Measurements from ENCODE around the gene CHST12.

DNA sequence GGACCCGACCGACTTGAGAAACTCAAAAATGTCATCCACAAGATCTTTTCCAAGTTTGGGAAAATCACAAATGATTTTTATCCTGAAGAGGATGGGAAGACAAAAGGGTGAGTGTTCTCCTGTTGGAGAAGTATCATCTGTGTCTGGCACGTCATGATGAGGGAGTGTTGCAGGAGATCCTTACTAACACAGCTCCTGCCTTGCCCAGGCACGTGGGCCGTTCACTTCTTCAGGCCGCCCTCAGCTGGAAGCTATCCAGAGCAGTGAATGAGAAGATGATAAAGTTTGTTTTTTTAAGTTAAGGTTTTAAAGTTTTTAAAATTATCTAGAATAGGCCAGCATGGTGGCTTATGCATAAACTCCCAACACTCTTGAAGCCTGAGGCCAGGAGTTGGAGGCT is 42.6 kb upstream of the CHST12 start:
- no peak for TF ChIP-seq POLR2A (IDR thresholded peaks at IDR 0.05; ENCODE audit: low read depth, low read length)
- TF ChIP-seq, protein P1, sequence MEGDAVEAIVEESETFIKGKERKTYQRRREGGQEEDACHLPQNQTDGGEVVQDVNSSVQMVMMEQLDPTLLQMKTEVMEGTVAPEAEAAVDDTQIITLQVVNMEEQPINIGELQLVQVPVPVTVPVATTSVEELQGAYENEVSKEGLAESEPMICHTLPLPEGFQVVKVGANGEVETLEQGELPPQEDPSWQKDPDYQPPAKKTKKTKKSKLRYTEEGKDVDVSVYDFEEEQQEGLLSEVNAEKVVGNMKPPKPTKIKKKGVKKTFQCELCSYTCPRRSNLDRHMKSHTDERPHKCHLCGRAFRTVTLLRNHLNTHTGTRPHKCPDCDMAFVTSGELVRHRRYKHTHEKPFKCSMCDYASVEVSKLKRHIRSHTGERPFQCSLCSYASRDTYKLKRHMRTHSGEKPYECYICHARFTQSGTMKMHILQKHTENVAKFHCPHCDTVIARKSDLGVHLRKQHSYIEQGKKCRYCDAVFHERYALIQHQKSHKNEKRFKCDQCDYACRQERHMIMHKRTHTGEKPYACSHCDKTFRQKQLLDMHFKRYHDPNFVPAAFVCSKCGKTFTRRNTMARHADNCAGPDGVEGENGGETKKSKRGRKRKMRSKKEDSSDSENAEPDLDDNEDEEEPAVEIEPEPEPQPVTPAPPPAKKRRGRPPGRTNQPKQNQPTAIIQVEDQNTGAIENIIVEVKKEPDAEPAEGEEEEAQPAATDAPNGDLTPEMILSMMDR (conservative IDR thresholded peaks at IDR 0.05; ENCODE audit: low read depth, low read length), result no peak
- no peak for TF ChIP-seq CEBPB (IDR thresholded peaks at IDR 0.05; ENCODE audit: low read depth, low read length)
- TF ChIP-seq, protein P2, sequence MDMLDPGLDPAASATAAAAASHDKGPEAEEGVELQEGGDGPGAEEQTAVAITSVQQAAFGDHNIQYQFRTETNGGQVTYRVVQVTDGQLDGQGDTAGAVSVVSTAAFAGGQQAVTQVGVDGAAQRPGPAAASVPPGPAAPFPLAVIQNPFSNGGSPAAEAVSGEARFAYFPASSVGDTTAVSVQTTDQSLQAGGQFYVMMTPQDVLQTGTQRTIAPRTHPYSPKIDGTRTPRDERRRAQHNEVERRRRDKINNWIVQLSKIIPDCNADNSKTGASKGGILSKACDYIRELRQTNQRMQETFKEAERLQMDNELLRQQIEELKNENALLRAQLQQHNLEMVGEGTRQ (IDR thresholded peaks at IDR 0.05; ENCODE audit: low read depth, low read length), result no peak; the same call in 1 of the 2 replicates
- TF ChIP-seq, protein P3, sequence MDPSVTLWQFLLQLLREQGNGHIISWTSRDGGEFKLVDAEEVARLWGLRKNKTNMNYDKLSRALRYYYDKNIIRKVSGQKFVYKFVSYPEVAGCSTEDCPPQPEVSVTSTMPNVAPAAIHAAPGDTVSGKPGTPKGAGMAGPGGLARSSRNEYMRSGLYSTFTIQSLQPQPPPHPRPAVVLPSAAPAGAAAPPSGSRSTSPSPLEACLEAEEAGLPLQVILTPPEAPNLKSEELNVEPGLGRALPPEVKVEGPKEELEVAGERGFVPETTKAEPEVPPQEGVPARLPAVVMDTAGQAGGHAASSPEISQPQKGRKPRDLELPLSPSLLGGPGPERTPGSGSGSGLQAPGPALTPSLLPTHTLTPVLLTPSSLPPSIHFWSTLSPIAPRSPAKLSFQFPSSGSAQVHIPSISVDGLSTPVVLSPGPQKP (IDR thresholded peaks at IDR 0.05; ENCODE audit: borderline replicate concordance, low read depth, low read length), result no peak
- TF ChIP-seq FOS (IDR thresholded peaks at IDR 0.05; ENCODE audit: low read depth, low read length), result no peak
- no peak for TF ChIP-seq BHLHE40 (IDR thresholded peaks at IDR 0.05; ENCODE audit: low read depth, low read length)
- TF ChIP-seq CHD1 (IDR thresholded peaks at IDR 0.05; ENCODE audit: low read depth, low read length), result no peak

Data from IMR-90 (cell line).